ENCODE data around the gene RIPPLY3. TPM values are rescaled to one million over a fixed set of nuclear protein-coding genes. Genes with fewer than 3 reads are reported as not detected.

RIPPLY3 gene
- total RNA-seq, 1 donor: under 0.01 TPM

DNA sequence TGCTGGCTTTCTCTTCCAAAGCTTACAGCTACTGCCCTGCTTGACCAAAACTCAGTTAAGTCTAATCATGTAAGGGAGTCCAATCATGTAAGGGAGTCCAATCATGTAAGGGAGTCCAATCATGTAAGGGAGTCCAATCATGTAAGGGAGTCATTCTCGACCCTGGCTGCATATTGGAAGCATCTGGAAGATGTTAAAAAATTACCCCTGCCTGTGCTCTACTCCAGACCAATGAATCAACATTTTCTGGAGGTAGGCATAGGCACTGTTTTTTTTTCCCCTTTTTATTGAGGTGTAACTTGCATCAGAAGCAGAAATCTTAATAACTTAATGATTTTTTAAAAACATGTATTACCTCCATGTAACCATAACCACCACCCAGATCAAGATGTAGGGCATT is 56.9 kb downstream of the RIPPLY3 start:
- DNase-seq (ENCODE audit: low read depth): no peak
- TF ChIP-seq, protein P1, sequence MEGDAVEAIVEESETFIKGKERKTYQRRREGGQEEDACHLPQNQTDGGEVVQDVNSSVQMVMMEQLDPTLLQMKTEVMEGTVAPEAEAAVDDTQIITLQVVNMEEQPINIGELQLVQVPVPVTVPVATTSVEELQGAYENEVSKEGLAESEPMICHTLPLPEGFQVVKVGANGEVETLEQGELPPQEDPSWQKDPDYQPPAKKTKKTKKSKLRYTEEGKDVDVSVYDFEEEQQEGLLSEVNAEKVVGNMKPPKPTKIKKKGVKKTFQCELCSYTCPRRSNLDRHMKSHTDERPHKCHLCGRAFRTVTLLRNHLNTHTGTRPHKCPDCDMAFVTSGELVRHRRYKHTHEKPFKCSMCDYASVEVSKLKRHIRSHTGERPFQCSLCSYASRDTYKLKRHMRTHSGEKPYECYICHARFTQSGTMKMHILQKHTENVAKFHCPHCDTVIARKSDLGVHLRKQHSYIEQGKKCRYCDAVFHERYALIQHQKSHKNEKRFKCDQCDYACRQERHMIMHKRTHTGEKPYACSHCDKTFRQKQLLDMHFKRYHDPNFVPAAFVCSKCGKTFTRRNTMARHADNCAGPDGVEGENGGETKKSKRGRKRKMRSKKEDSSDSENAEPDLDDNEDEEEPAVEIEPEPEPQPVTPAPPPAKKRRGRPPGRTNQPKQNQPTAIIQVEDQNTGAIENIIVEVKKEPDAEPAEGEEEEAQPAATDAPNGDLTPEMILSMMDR (IDR thresholded peaks at IDR 0.05; ENCODE audit: insufficient read depth, low read depth, low read length): no peak
- H3K4me3 ChIP-seq (ENCODE audit: low read depth, low read length): no peak overlapping the region

GRCh38 chr21:37064841-37065240 is 58.3 kb downstream of the RIPPLY3 start:
- no peak overlapping the region for H3K4me3 ChIP-seq (ENCODE audit: low read depth, low read length)
- DNase-seq (ENCODE audit: low read depth): no peak
- TF ChIP-seq, protein P1 (IDR thresholded peaks at IDR 0.05; ENCODE audit: insufficient read depth, low read depth, low read length): no peak

- no peak overlapping the region for H3K4me3 ChIP-seq (ENCODE audit: low read depth, low read length)
- no peak for DNase-seq (ENCODE audit: low read depth)
- TF ChIP-seq, protein P1 (IDR thresholded peaks at IDR 0.05; ENCODE audit: insufficient read depth, low read depth, low read length): no peak
Measured at GRCh38 chr21:37065561-37066177, 59.2 kb downstream of the RIPPLY3 start.

Small RNA genes within 50 kb of the gene (small RNA-seq; reads per million reads assigned to genes)
- gene RF00019: not detected
- gene RNU6-696P: not detected

Other genes starting within 250 kb of the RIPPLY3 start
- 38.0 and 44.0 TPM in 2 replicates for gene HLCS, start 40.0 kb upstream of the RIPPLY3 start, total RNA-seq
- gene PIGP, start 66.4 kb downstream of the RIPPLY3 start, total RNA-seq: 4.5 and 11.2 TPM in 2 replicates
- gene TTC3, start 66.6 kb downstream of the RIPPLY3 start, total RNA-seq: 270 and 339 TPM in 2 replicates